Activated T-cell treated with anti-CD3 and anti-CD28 coated beads, Interleukin-2, amount 50 U/mL, for 24 hours (primary cell): Measurements from ENCODE around the gene FCGBP.

Source experiments
- DNase-seq: peaks from one replicate; pipeline ENCODE4 v3.0.0-alpha.2; 2020
- H3K27ac Mint-ChIP-seq: 2 replicates; pipeline ENCODE4 v1.8.0; 2020; ENCODE audit warnings: mild to moderate bottlenecking, mixed read lengths
- H3K27me3 Mint-ChIP-seq: 2 replicates; pipeline ENCODE4 v1.8.0; 2020; ENCODE audit warnings: mixed read lengths
- H3K36me3 Mint-ChIP-seq: 2 replicates; pipeline ENCODE4 v1.8.0; 2020; ENCODE audit warnings: low read depth, mixed read lengths
- H3K4me1 Mint-ChIP-seq: 2 replicates; pipeline ENCODE4 v1.8.0; 2020; ENCODE audit warnings: low read depth, mixed read lengths
- H3K4me3 Mint-ChIP-seq: 2 replicates; pipeline ENCODE4 v1.8.0; 2020; ENCODE audit warnings: mild to moderate bottlenecking, moderate library complexity, mixed read lengths
- H3K9me3 Mint-ChIP-seq: 2 replicates; pipeline ENCODE4 v1.8.0; 2020; ENCODE audit warnings: mixed read lengths

The FCGBP gene

GRCh38 chr19:39934584-39935363 lies at the start of gene FCGBP:
TSS of gene FCGBP (minus strand) at chr19:39934634.
- H3K4me1 Mint-ChIP-seq, result peaks cover 58% of the 10 kb centered on the region

GRCh38 chr19:39983695-39984300 lies 49.4 kb upstream of the FCGBP start:
- Mint-ChIP-seq H3K36me3 (peaks cover 93% of the 10 kb centered on the region), H3K4me3 (no peak overlapping the region)

More at GRCh38 chr19:39934584-39935363, at the start of gene FCGBP:
- H3K9me3 Mint-ChIP-seq, result no peaks in the 10 kb centered on the region
- H3K36me3 Mint-ChIP-seq, result no peaks in the 10 kb centered on the region
- no peak within 1 kb of the TSS for H3K4me3 Mint-ChIP-seq
- peak within 1 kb of the TSS; percentile 92 for H3K27ac Mint-ChIP-seq
- DNase-seq, result no peak
- H3K27me3 Mint-ChIP-seq, result no peaks in the 10 kb centered on the region

GRCh38 chr19:39982883-39983282 lies 48.4 kb upstream of the FCGBP start:
- Mint-ChIP-seq H3K9me3 (peaks cover 33% of the 10 kb centered on the region), H3K36me3 (peaks cover 97% of the 10 kb centered on the region), H3K4me3 (no peak overlapping the region), H3K27me3 (no peaks in the 10 kb centered on the region), H3K27ac (no peak overlapping the region), H3K4me1 (peaks cover 14% of the 10 kb centered on the region)
- no peak for DNase-seq

More at GRCh38 chr19:39983695-39984300, 49.4 kb upstream of the FCGBP start:
- peaks cover 34% of the 10 kb centered on the region for H3K9me3 Mint-ChIP-seq
- no peak for DNase-seq
- H3K27me3 Mint-ChIP-seq, result no peaks in the 10 kb centered on the region
- H3K4me1 Mint-ChIP-seq, result peaks cover 15% of the 10 kb centered on the region
- H3K27ac Mint-ChIP-seq, result no peak overlapping the region

DNA sequence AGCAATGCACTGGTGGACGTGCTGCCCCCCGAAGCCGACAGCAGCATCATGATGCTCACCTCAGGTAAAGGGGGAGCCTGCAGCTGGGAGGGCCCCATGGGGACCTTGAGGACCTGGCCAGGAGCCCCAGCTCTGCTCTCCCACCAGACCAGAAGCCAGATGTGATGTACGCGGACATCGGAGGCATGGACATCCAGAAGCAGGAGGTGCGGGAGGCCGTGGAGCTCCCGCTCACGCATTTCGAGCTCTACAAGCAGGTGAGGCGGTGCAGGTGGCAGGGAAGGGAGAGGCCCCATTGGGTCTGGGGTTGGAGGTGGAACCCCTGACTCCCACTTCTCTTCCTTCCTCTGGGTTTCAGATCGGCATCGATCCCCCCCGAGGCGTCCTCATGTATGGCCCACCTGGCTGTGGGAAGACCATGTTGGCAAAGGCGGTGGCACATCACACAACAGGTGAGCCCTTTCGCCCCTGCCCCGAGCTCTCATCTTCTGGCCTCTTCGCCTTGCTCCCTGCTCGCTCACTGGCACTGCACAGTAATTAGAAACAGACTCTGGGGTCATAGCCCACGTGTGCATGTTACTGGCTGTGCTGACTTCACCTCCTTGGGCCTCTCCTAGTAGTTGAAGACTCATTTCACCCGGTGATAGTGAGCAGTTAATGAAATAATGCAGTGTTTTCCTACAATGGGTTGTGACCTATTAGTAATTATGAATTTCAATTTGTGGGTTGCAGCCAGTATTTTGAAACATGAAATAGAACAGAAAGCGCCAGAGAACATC lies 40.1 kb upstream of the FCGBP start:
- H3K36me3 Mint-ChIP-seq, result peaks cover 91% of the 10 kb centered on the region
- no peak overlapping the region for H3K4me3 Mint-ChIP-seq
- H3K27ac Mint-ChIP-seq, result peak overlapping the region; percentile 34
- DNase-seq, result no peak
- H3K27me3 Mint-ChIP-seq, result no peaks in the 10 kb centered on the region
- H3K9me3 Mint-ChIP-seq, result no peaks in the 10 kb centered on the region
- peaks cover 36% of the 10 kb centered on the region for H3K4me1 Mint-ChIP-seq

- Mint-ChIP-seq H3K9me3 (no peaks in the 10 kb centered on the region), H3K36me3 (peaks cover 78% of the 10 kb centered on the region), H3K27ac (peak overlapping the region; percentile 98), H3K4me1 (peaks cover 56% of the 10 kb centered on the region), H3K27me3 (no peaks in the 10 kb centered on the region), H3K4me3 (peak overlapping the region; percentile 99)
- DNase-seq, result no peak
Observed at GRCh38 chr19:39971380-39972035, 37.1 kb upstream of the FCGBP start.

DNA sequence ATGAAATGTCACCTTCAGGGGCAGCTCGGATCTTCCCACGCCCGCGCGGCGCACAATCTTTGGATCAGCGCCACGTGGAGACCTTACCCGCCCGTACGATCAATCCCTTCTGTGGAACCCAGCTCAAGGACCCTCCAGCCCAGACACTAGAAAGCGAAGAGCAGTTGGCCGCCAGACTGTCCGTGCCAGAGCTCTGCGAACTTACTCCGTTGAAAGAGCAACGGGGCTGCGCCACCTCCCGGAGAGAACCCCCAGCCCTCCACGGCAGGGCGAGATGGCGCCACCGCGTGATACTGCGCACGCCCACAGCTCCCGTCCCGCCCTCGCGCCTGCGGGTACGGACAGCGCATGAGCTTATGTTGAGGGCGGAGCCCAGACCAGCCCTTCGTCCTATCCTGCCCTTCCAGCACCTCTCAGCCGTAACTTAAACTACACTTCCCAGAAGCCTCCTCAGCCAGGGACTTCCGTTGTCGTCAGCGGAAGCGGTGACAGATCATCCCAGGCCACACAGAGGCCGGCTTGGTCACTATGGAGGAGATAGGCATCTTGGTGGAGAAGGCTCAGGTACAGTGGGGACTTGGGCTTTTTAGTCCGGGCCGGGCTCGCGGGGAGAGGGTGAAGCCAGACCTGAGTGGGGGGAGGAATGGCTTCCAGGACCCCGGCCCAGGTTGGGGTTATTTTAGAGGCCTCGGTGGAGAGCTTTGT lies 36.4 kb upstream of the FCGBP start, which contains the start of gene PSMC4:
PSMC4 (plus strand) TSS at position 491 of the 705 bp plus-strand sequence; CDS start at position 529, 38 bp downstream.
- H3K36me3 Mint-ChIP-seq, result peaks cover 74% of the 10 kb centered on the region
- peak; percentile 99 for DNase-seq
- peaks cover 56% of the 10 kb centered on the region for H3K4me1 Mint-ChIP-seq

DNA sequence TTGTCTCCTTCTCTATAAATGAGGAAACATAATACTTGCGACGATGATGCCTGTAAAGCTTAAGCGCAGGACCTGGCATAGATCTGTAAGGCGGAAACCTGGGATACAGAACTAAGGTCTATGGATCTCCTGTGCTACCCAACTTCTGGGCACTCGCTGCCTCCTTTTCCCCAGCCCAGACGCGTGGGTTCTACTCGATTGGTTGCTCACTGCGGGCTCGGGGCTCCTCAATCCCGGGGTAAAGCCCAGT lies 35.9 kb upstream of the FCGBP start:
- no peak for DNase-seq
- H3K4me1 Mint-ChIP-seq, result peaks cover 53% of the 10 kb centered on the region
- no peaks in the 10 kb centered on the region for H3K27me3 Mint-ChIP-seq
- H3K27ac Mint-ChIP-seq, result peak overlapping the region; percentile 98
- H3K36me3 Mint-ChIP-seq, result peaks cover 69% of the 10 kb centered on the region
- H3K9me3 Mint-ChIP-seq, result no peaks in the 10 kb centered on the region
- peak overlapping the region; percentile 99 for H3K4me3 Mint-ChIP-seq

More for the DNA sequence above, 36.4 kb upstream of the FCGBP start, which contains the start of gene PSMC4:
- H3K9me3 Mint-ChIP-seq, result no peaks in the 10 kb centered on the region
- peak within 1 kb of the TSS; percentile 98 for H3K27ac Mint-ChIP-seq
- peak within 1 kb of the TSS; percentile 99 for H3K4me3 Mint-ChIP-seq
- H3K27me3 Mint-ChIP-seq, result no peaks in the 10 kb centered on the region

DNA sequence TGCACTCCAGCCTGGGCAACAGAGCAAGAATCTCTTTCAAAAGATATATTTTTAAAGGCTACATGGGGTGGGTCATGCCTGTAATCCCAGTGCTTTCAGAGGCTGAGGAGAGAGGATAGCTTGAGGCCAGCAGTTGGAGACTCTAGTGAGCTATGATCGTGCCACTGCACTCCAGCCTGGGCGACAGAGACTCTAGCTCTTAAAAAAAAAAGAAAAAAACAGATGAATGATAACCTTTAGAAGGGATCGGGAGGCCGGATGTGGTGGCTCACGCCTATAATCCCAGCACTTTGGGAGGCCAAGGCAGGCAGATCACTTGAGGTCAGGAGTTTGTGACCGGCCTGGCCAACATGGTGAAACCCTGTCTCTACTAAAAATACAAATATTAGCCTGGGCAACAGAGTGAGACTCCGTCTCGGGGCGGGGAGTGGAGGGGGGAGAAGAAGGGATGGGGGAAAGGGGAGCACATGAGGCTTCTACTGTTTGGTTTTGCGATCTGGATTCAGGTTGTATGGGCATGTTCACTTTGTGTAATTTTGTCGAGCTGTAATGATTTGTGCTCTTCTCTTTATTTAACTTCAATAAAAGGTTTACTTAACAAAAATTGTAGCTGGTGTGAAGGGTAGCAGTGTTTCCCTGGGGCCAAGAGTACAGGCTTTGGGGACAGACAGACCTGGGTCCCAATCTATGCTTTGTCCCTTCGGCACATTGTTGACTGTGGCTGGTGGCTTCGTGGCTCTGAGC lies 35.4 kb upstream of the FCGBP start:
- Mint-ChIP-seq H3K9me3 (no peaks in the 10 kb centered on the region), H3K4me3 (peak overlapping the region; percentile 99), H3K27ac (peak overlapping the region; percentile 98), H3K36me3 (peaks cover 65% of the 10 kb centered on the region), H3K27me3 (no peaks in the 10 kb centered on the region), H3K4me1 (peaks cover 53% of the 10 kb centered on the region)
- peak; percentile 52 for DNase-seq

- Mint-ChIP-seq H3K36me3 (peaks cover 59% of the 10 kb centered on the region), H3K4me1 (peaks cover 53% of the 10 kb centered on the region), H3K27ac (peak overlapping the region; percentile 98), H3K9me3 (no peaks in the 10 kb centered on the region), H3K4me3 (peak overlapping the region; percentile 99), H3K27me3 (no peaks in the 10 kb centered on the region)
- no peak for DNase-seq
Observed at GRCh38 chr19:39969266-39969665, 34.8 kb upstream of the FCGBP start.

- Mint-ChIP-seq H3K27me3 (no peaks in the 10 kb centered on the region), H3K36me3 (peaks cover 54% of the 10 kb centered on the region), H3K4me3 (peak overlapping the region; percentile 99), H3K4me1 (peaks cover 55% of the 10 kb centered on the region), H3K27ac (peak overlapping the region; percentile 98), H3K9me3 (no peaks in the 10 kb centered on the region)
- no peak for DNase-seq
Observed at GRCh38 chr19:39968789-39969188, 34.4 kb upstream of the FCGBP start.

GRCh38 chr19:39967561-39967960 lies 33.1 kb upstream of the FCGBP start:
- H3K9me3 Mint-ChIP-seq, result no peaks in the 10 kb centered on the region
- H3K27ac Mint-ChIP-seq, result no peak overlapping the region
- peaks cover 53% of the 10 kb centered on the region for H3K4me1 Mint-ChIP-seq
- peaks cover 44% of the 10 kb centered on the region for H3K36me3 Mint-ChIP-seq
- DNase-seq, result no peak
- H3K27me3 Mint-ChIP-seq, result no peaks in the 10 kb centered on the region
- H3K4me3 Mint-ChIP-seq, result no peak overlapping the region

DNA sequence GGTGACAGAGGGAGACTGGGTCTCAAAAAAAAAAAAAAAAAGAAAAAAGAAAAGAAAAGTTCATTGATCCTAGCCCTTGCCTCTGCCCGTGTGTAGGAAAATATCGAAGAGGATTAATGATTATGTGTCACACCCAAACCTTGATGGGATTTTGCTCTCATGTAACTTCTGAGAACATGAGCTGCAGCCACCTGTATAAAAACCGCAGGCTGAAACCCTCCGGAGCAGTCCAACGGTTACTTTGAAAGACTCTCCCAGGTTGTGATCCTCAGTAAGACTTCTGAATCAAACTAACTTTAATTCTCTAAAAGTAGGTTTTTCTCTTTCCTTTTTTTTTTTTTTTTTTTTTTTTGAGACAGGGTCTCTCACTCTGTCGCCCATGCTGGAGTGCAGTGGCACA lies 32.2 kb upstream of the FCGBP start:
- H3K27ac Mint-ChIP-seq, result no peak overlapping the region
- no peak overlapping the region for H3K4me3 Mint-ChIP-seq
- H3K27me3 Mint-ChIP-seq, result no peaks in the 10 kb centered on the region
- no peak for DNase-seq
- peaks cover 45% of the 10 kb centered on the region for H3K4me1 Mint-ChIP-seq
- peaks cover 35% of the 10 kb centered on the region for H3K36me3 Mint-ChIP-seq
- H3K9me3 Mint-ChIP-seq, result no peaks in the 10 kb centered on the region

DNA sequence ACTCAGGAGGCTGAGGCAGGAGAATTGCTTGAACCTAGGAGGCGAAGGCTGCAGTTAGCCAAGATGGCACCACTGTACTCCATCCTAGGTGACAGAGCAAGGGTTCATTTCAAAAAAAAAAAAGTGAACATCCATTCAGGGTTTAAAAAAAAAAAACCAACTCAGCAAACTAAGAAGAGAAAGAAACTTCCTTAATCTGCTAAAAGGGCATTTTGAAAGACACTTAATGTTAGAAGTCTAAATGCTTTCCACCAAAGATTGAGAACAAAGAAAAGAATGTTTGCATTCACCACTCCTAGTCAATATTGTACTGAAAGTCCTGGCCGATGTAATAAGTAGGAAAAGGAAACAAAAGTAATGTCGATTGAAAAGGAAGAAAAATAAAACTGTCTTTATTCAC lies 29.5 kb upstream of the FCGBP start:
- DNase-seq, result no peak
- Mint-ChIP-seq H3K4me3 (no peak overlapping the region), H3K9me3 (no peaks in the 10 kb centered on the region), H3K36me3 (peaks cover 9% of the 10 kb centered on the region), H3K27ac (no peak overlapping the region), H3K4me1 (peaks cover 47% of the 10 kb centered on the region), H3K27me3 (no peaks in the 10 kb centered on the region)
